PC-9 (cell line): ENCODE results near the gene NFKBIA. TPM values are rescaled to one million over a fixed set of nuclear protein-coding genes. Genes with fewer than 3 reads are reported as not detected.
A peak's percentile ranks its signal among the peaks of the same experiment; 100 is the strongest.
"Not testable (repeated sequence)": the region's sequence is repeated elsewhere in the genome, so short reads cannot be mapped to it uniquely, and the experiment has no call there.

ENCODE experiments used
- BruUV-seq: library from RNA; stranded (reverse); fragments of 400-500 nt; replicated peaks from 2 replicates; lab custom pipeline; 2021; lab: Mats Ljungman, UMichigan
- CTCF ChIA-PET: fragments of 300-600 bp; sonication (Branson Sonifier 250); formaldehyde crosslinking; loops from one replicate; lab custom pipeline; 2022; ENCODE audit warnings: antibody characterized with exemption; lab: Charles Lee
- POLR2A ChIA-PET: fragments of 300-600 bp; sonication (Branson Sonifier 250); formaldehyde crosslinking; loops from one replicate; lab custom pipeline; 2022; ENCODE audit warnings: antibody characterized with exemption; ENCODE audit not compliant: unreplicated experiment; lab: Charles Lee
- DNase-seq, 2 experiments: peaks; one replicate each; pipeline versions ENCODE4 v3.0.0 to v3.0.0-alpha.2; 2015 to 2022; ENCODE audit warnings: mixed read lengths in 1 of 2
- H2AFZ ChIP-seq: fragments of 200-600 bp; sonication (generic); 2 replicates; pipeline ENCODE4 v1.8.1; 2017; ENCODE audit warnings: antibody characterized with exemption
- H3F3A ChIP-seq: fragments of 200-600 bp; sonication (generic); 2 replicates; pipeline ENCODE4 v1.8.1; 2017; ENCODE audit warnings: antibody characterized with exemption, mild to moderate bottlenecking, low read depth; ENCODE audit not compliant: insufficient read depth
- H3K27ac ChIP-seq: fragments of 200-600 bp; sonication (generic); 2 replicates; pipeline ENCODE4 v1.6.1; 2016; ENCODE audit warnings: mixed run types
- H3K27me3 ChIP-seq: fragments of 200-600 bp; sonication (generic); 2 replicates; pipeline ENCODE4 v1.6.1; 2016; ENCODE audit warnings: low read depth, mixed run types; ENCODE audit not compliant: insufficient read depth
- H3K36me3 ChIP-seq: fragments of 200-600 bp; sonication (generic); 2 replicates; pipeline ENCODE4 v1.6.1; 2016; ENCODE audit warnings: low read depth, mixed run types
- H3K4me1 ChIP-seq: fragments of 200-600 bp; sonication (generic); replicated peaks from 2 replicates; pipeline ENCODE4 v1.6.1; 2016; ENCODE audit warnings: mixed run types; ENCODE audit not compliant: insufficient read depth
- H3K4me2 ChIP-seq: fragments of 200-600 bp; sonication (generic); 2 replicates; pipeline ENCODE4 v1.6.1; 2017; ENCODE audit warnings: mixed run types
- H3K4me3 ChIP-seq: fragments of 200-600 bp; sonication (generic); 2 replicates; pipeline ENCODE4 v1.6.1; 2016; ENCODE audit warnings: mixed run types
- H3K79me2 ChIP-seq: fragments of 200-600 bp; sonication (generic); 2 replicates; pipeline ENCODE4 v1.6.1; 2017; ENCODE audit warnings: low read depth, mixed run types
- H3K9me2 ChIP-seq: fragments of 200-600 bp; sonication (generic); 2 replicates; pipeline ENCODE4 v1.8.1; 2017; ENCODE audit warnings: mild to moderate bottlenecking; ENCODE audit not compliant: insufficient read depth
- H3K9me3 ChIP-seq: fragments of 200-600 bp; sonication (generic); 2 replicates; pipeline ENCODE4 v1.8.1; 2016; ENCODE audit warnings: low read depth; ENCODE audit not compliant: insufficient read depth
- H4K20me1 ChIP-seq: fragments of 200-600 bp; sonication (generic); 2 replicates; pipeline ENCODE4 v1.8.1; 2017; ENCODE audit not compliant: insufficient read depth
- EZH2 ChIP-seq: fragments of 200-600 bp; sonication (generic); IDR thresholded peaks from 2 replicates; pipeline ENCODE4 v1.8.0; 2017; ENCODE audit warnings: antibody characterized with exemption, low read depth
- intact Hi-C: fragments of 100-400 bp; cut with micrococcal nuclease; formaldehyde crosslinking; loops from one replicate; pipeline ENCODE4 v1.10.0; 2022; ENCODE audit not compliant: unreplicated experiment
- total RNA-seq: library from RNA; stranded (reverse); gene quantifications from 2 replicates; pipeline ENCODE4 v1.2.3, GENCODE V29; 2021
- TF ChIP-seq, protein P1 (sequence below): fragments of 200-600 bp; sonication (generic); conservative IDR thresholded peaks from 2 replicates; pipeline ENCODE4 v1.6.1; 2017; ENCODE audit warnings: mixed run types, antibody characterized with exemption, mild to moderate bottlenecking, moderate library complexity

NFKBIA gene
- total RNA-seq, 1 experiment from 2014 or later: 34.8 TPM

DNA sequence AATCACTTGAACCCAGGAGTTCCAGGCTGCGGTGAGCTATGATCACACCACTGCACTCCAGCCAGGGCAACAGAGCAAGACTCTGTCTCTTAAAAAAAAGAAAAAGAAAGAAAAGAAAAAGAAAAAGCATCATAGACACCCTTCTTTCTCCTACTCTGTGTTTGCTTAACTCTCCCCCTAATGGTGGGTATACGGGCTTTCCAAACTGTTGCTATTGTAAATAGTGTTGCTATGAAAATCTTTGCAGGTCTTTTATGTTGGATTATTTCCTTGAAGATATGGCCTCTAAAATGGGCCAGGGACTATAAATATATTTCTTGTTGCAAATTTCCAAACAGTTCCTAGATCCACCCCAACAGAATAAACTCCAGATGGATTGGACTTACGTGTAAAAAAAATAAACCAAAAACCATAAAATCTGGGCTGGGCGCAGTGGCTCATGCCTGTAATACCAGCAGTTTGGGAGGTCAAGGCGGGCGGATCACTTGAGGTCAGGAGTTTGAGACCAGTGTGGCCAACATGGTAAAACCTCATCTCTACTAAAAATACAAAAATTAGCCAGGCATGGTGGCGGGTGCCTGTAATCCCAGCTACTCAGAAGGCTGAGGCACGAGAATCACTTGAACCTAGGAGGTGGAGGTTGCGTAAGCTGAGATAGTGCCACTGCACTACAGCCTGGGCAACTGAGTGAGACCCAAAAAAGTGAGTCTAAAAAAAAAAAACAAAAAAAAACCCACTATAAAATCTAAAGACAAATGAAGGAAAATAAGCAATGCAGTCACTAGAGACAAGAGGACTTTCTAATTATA is 25.9 kb downstream of the NFKBIA start:
- no peaks in the 10 kb centered on the region for H3K9me2 ChIP-seq
- no peaks in the 10 kb centered on the region for H4K20me1 ChIP-seq
- H3K79me2 ChIP-seq: no peaks in the 10 kb centered on the region
- H3K4me1 ChIP-seq: peaks cover 4% of the 10 kb centered on the region; the same call in 1 of the 2 replicates
- no peak overlapping the region for H3K4me3 ChIP-seq
- no peak for DNase-seq
- no peak overlapping the region for H3K27ac ChIP-seq
- intact Hi-C loops: no loop called here
- no TSS peak for BruUV-seq
- H3K4me2 ChIP-seq: no peak overlapping the region
- H3F3A ChIP-seq: peaks cover 11% of the 10 kb centered on the region
- no peaks in the 10 kb centered on the region for H3K9me3 ChIP-seq
- no peaks in the 10 kb centered on the region for H3K27me3 ChIP-seq
- no peak for TF ChIP-seq EZH2
- ChIA-PET CTCF (no interaction called here), POLR2A (interaction anchor here (0.6 kb wide), 1 partner anchor 1760 kb away, joined by 3 read pairs; no protein-coding TSS in a partner anchor)
- no peaks in the 10 kb centered on the region for H3K36me3 ChIP-seq
- no peak overlapping the region for H2AFZ ChIP-seq

GRCh38 chr14:35375558-35376025 is 29.0 kb downstream of the NFKBIA start:
- intact Hi-C loops: no loop called here
- no peaks in the 10 kb centered on the region for H3K79me2 ChIP-seq
- H2AFZ ChIP-seq: no peak overlapping the region
- no peaks in the 10 kb centered on the region for H3K36me3 ChIP-seq
- 0 out of 2 replicates have a peak overlapping the region, but pooled peaks have one; percentile 72 for H3K27ac ChIP-seq
- no peak for TF ChIP-seq EZH2
- TF ChIP-seq, protein P1, sequence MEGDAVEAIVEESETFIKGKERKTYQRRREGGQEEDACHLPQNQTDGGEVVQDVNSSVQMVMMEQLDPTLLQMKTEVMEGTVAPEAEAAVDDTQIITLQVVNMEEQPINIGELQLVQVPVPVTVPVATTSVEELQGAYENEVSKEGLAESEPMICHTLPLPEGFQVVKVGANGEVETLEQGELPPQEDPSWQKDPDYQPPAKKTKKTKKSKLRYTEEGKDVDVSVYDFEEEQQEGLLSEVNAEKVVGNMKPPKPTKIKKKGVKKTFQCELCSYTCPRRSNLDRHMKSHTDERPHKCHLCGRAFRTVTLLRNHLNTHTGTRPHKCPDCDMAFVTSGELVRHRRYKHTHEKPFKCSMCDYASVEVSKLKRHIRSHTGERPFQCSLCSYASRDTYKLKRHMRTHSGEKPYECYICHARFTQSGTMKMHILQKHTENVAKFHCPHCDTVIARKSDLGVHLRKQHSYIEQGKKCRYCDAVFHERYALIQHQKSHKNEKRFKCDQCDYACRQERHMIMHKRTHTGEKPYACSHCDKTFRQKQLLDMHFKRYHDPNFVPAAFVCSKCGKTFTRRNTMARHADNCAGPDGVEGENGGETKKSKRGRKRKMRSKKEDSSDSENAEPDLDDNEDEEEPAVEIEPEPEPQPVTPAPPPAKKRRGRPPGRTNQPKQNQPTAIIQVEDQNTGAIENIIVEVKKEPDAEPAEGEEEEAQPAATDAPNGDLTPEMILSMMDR: no peak
- POLR2A ChIA-PET: no interaction called here
- H3K9me3 ChIP-seq: no peaks in the 10 kb centered on the region
- H3K4me2 ChIP-seq: no peak overlapping the region
- H3F3A ChIP-seq: peaks cover 14% of the 10 kb centered on the region
- no peak for DNase-seq
- no peaks in the 10 kb centered on the region for H3K9me2 ChIP-seq
- peaks cover 10% of the 10 kb centered on the region for H3K4me1 ChIP-seq
- H4K20me1 ChIP-seq: no peaks in the 10 kb centered on the region
- no peak overlapping the region for H3K4me3 ChIP-seq
- no TSS peak for BruUV-seq
- no peaks in the 10 kb centered on the region for H3K27me3 ChIP-seq
- CTCF ChIA-PET: interaction anchor here (0.7 kb wide), 1 partner anchor 8 kb away, joined by 9 read pairs; no protein-coding TSS in a partner anchor

- peak overlapping the region; percentile 72 for H3K27ac ChIP-seq
- intact Hi-C loops: loop anchor here (1.0 to 5.0 kb wide), 2 partner anchors 30 to 37 kb away; partner anchors contain the start of gene NFKBIA
These were observed 30.3 kb downstream of the NFKBIA start for GRCh38 chr14:35374263-35374712.

DNA sequence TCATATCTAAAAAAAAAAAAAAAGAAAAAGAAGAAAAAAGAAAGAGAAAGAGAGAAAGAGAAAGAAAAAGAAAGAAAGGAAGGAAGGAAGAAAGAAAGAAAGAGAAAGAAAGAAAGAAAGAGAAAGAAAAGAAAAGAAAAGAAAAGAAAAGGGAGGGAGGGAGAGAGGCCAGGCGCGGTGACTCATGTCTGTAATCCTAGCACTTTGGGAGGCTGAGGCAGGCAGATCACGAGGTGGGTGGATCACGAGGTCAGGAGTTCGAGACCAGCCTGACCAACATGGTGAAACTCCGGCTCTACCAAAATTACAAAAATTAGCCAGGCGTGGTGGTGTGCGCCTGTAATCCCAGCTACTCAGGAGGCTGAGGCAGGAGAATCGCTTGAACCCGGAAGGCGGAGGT is 31.3 kb downstream of the NFKBIA start:
- H4K20me1 ChIP-seq, POLR2A ChIA-PET, H3K9me3 ChIP-seq, DNase-seq, H3K27me3 ChIP-seq, BruUV-seq, H3K9me2 ChIP-seq, H3K4me3 ChIP-seq, H3K27ac ChIP-seq, H3K36me3 ChIP-seq, H3K4me2 ChIP-seq, H3K79me2 ChIP-seq, H2AFZ ChIP-seq, CTCF ChIA-PET: not testable (repeated sequence)
- peaks cover 21% of the 10 kb centered on the region for H3K4me1 ChIP-seq
- intact Hi-C loops: loop anchor here (5.0 kb wide), 1 partner anchor 36 kb away; no protein-coding TSS in a partner anchor
- peaks cover 31% of the 10 kb centered on the region for H3F3A ChIP-seq

More at GRCh38 chr14:35374263-35374712, 30.3 kb downstream of the NFKBIA start:
- ChIA-PET POLR2A (interaction anchor here (0.5 to 1.3 kb wide), 2 partner anchors 13 to 18 kb away, joined by 7 to 24 read pairs; no protein-coding TSS in a partner anchor), CTCF (no interaction called here)
- H2AFZ ChIP-seq: no peak overlapping the region
- DNase-seq: peak; percentile 49 to 92
- no peaks in the 10 kb centered on the region for H3K27me3 ChIP-seq
- H3K4me3 ChIP-seq: no peak overlapping the region
- H3K36me3 ChIP-seq: no peaks in the 10 kb centered on the region
- TF ChIP-seq EZH2: no peak
- TF ChIP-seq, protein P1: no peak
- H3K4me1 ChIP-seq: peaks cover 21% of the 10 kb centered on the region
- BruUV-seq: no TSS peak
- peaks cover 27% of the 10 kb centered on the region for H3F3A ChIP-seq
- H3K79me2 ChIP-seq: no peaks in the 10 kb centered on the region
- H3K4me2 ChIP-seq: peak overlapping the region; percentile 51
- H4K20me1 ChIP-seq: no peaks in the 10 kb centered on the region
- H3K9me2 ChIP-seq: no peaks in the 10 kb centered on the region
- no peaks in the 10 kb centered on the region for H3K9me3 ChIP-seq
